HL-60 (cell line): Measurements from ENCODE around the gene ZC3H12D.

ENCODE experiments used
- DNase-seq, 2 experiments: peaks; one replicate each; pipeline ENCODE4 v3.0.0-alpha.2; 2010 to 2020; ENCODE audit warnings: low read depth in 1 of 2, low spot score in 1 of 2
- H3K27ac ChIP-seq: fragments of 250-450 bp; sonication (Bioruptor Pico); replicated peaks from 2 replicates; pipeline ENCODE4 v1.5.1; 2020; ENCODE audit warnings: mild to moderate bottlenecking, moderate library complexity
- H3K27me3 ChIP-seq: fragments of 250-450 bp; sonication (Bioruptor Pico); 2 replicates; pipeline ENCODE4 v1.5.1; 2021; ENCODE audit warnings: mild to moderate bottlenecking, moderate library complexity; ENCODE audit not compliant: insufficient read depth, poor library complexity, severe bottlenecking
- H3K4me3 ChIP-seq: replicated peaks from 2 replicates; pipeline ENCODE4 v1.5.1; 2011; ENCODE audit warnings: mild to moderate bottlenecking, control low read depth, low read length; ENCODE audit not compliant: insufficient read depth
- GABPA ChIP-seq: IDR thresholded peaks from 2 replicates; pipeline ENCODE4 v1.6.1; 2012; ENCODE audit warnings: low read depth
- POLR2AphosphoS5 ChIP-seq: IDR thresholded peaks from 2 replicates; pipeline ENCODE4 v1.6.1; 2012; ENCODE audit warnings: low read depth
- SPI1 ChIP-seq: IDR thresholded peaks from 2 replicates; pipeline ENCODE4 v1.6.1; 2012; ENCODE audit warnings: low read depth, mild to moderate bottlenecking, borderline replicate concordance
- TF ChIP-seq, protein P1 (sequence below): IDR thresholded peaks from 2 replicates; pipeline ENCODE4 v1.6.1; 2012; ENCODE audit warnings: low read depth; ENCODE audit not compliant: insufficient replicate concordance
- TF ChIP-seq, protein P2 (sequence below): IDR thresholded peaks from one replicate; pipeline ENCODE4 v1.5.1; 2011; ENCODE audit warnings: low read length, control low read depth, inconsistent platforms; ENCODE audit not compliant: insufficient read depth

Gene ZC3H12D

DNA sequence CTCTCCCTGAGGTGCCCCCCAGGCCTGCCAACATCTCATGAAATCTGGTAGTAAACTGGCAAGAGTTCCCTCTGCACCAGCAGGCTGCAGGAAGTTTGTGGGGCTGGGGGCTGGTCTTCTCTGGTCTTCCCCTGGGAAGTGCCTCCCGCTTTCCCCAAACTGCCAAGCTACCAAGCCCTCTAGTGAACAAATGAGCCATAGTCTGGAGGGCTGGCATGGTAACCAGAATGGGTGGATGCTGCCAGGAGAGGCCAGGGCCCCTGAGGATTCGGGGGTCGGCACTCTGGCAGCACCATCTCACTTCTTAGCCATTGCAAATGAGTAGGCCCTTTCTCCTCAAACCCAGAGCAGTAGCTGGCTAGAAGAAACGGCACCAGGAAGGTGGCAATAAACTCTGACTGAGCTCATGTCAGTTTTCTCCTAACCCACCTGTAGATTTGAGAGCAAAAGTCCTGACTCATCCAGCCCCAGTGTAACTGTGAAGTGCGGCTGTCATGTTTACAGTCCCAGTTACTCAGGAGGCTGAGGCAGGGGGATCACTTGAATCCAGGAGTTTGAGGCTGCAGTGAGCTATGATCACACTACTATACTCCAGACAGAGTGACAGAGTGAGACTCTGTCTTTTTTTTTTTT, 35.9 kb downstream of the ZC3H12D start:
- Histone ChIP-seq H3K4me3 (no peak overlapping the region), H3K27ac (no peak overlapping the region), H3K27me3 (no peaks in the 10 kb centered on the region)
- no peak for DNase-seq
- TF ChIP-seq, protein P1, sequence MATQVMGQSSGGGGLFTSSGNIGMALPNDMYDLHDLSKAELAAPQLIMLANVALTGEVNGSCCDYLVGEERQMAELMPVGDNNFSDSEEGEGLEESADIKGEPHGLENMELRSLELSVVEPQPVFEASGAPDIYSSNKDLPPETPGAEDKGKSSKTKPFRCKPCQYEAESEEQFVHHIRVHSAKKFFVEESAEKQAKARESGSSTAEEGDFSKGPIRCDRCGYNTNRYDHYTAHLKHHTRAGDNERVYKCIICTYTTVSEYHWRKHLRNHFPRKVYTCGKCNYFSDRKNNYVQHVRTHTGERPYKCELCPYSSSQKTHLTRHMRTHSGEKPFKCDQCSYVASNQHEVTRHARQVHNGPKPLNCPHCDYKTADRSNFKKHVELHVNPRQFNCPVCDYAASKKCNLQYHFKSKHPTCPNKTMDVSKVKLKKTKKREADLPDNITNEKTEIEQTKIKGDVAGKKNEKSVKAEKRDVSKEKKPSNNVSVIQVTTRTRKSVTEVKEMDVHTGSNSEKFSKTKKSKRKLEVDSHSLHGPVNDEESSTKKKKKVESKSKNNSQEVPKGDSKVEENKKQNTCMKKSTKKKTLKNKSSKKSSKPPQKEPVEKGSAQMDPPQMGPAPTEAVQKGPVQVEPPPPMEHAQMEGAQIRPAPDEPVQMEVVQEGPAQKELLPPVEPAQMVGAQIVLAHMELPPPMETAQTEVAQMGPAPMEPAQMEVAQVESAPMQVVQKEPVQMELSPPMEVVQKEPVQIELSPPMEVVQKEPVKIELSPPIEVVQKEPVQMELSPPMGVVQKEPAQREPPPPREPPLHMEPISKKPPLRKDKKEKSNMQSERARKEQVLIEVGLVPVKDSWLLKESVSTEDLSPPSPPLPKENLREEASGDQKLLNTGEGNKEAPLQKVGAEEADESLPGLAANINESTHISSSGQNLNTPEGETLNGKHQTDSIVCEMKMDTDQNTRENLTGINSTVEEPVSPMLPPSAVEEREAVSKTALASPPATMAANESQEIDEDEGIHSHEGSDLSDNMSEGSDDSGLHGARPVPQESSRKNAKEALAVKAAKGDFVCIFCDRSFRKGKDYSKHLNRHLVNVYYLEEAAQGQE, result no peak
- TF ChIP-seq SPI1, result no peak
- TF ChIP-seq, protein P2, sequence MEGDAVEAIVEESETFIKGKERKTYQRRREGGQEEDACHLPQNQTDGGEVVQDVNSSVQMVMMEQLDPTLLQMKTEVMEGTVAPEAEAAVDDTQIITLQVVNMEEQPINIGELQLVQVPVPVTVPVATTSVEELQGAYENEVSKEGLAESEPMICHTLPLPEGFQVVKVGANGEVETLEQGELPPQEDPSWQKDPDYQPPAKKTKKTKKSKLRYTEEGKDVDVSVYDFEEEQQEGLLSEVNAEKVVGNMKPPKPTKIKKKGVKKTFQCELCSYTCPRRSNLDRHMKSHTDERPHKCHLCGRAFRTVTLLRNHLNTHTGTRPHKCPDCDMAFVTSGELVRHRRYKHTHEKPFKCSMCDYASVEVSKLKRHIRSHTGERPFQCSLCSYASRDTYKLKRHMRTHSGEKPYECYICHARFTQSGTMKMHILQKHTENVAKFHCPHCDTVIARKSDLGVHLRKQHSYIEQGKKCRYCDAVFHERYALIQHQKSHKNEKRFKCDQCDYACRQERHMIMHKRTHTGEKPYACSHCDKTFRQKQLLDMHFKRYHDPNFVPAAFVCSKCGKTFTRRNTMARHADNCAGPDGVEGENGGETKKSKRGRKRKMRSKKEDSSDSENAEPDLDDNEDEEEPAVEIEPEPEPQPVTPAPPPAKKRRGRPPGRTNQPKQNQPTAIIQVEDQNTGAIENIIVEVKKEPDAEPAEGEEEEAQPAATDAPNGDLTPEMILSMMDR, result no peak
- no peak for TF ChIP-seq POLR2AphosphoS5

DNA sequence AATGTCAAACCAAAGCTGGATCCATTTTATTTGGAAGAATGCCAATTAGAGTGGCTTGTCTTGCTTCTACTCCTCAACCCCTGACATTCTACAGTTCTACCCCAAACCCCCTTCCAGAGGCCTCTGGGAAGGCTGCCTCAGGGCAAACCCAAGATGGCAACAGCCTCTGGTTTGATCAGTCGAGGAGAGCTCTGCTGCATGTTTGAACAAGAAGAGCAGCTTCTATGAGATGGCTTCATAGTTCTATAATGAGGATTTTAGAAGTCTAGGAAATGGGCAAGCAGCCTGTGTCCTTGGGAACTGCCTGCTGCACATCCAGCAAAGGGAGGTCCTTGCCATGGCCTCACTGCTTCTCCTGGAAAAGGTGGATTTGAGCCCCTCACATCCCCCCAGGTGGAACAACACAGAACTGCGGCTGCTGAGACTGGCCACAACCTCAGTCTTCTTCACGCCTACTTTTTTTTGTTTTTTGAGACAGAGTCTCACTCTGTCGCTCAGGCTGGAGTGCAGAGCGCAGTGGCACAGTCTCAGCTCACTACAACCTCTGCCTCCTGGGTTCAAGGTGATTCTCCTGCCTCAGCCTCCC, 37.9 kb downstream of the ZC3H12D start:
- TF ChIP-seq, protein P1, result no peak
- TF ChIP-seq, protein P2, result no peak
- TF ChIP-seq SPI1, result no peak
- TF ChIP-seq POLR2AphosphoS5, result no peak
- TF ChIP-seq GABPA, result no peak
- Histone ChIP-seq H3K27me3 (no peaks in the 10 kb centered on the region), H3K4me3 (no peak overlapping the region), H3K27ac (no peak overlapping the region)
- no peak for DNase-seq

DNA sequence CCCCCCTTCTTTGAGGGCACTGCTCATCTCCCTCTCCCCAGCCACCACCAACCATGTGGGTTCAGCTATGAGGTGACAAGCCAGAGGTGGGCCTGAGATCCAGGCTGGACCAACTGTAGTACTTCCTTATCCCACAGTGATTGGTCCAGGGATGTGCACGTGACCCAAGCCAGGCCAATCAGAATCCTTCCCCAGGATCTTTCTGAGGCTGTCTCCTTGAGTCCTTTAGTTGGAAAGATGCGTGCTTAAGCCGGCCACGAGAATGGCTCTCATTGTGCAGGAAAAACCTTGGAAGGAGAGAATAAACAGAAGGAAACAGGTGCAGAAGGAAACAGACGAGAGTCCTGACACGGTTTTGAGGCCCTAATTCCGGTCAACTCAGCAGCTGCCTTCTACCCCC, 39.2 kb downstream of the ZC3H12D start:
- DNase-seq, result no peak
- TF ChIP-seq SPI1 (no peak), POLR2AphosphoS5 (no peak), GABPA (no peak)
- TF ChIP-seq, protein P1, result no peak
- TF ChIP-seq, protein P2, result no peak

More for the DNA sequence above, 39.2 kb downstream of the ZC3H12D start:
- Histone ChIP-seq H3K27me3 (no peaks in the 10 kb centered on the region), H3K4me3 (no peak overlapping the region), H3K27ac (no peak overlapping the region)
